ENCODE data around the gene ANKRD44.
A peak's percentile ranks its signal among the peaks of the same experiment; 100 is the strongest.

ANKRD44 gene

DNA sequence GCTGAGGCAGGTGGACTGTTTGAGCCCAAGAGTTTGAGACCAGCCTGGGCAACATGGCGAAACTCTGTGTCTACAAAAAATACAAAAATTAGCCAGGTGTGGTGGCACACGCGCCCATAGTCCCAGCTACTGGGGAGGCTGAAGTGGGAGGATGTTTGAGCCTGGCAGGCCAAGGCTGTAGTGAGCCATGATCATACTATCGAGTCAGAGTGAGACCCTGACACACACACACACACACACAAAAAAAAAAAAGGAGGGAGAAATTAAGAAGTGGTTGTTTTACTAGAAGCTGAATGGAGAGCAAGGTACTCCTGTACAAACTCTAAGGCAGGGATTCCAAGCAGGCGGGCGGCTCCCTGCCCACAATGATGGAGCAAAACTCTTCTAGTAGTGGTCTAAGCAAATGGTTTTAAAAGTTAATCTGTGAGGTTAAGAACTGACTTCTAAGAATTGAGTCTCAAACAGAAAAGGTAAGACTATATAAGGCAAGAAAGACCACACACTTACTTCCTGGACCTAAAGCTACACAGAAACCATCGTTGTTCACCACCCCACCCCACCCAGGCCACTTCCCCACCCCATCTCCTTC, 2.6 kb downstream of the ANKRD44 start:
- peaks cover under 1% of the 10 kb centered on the region; the same call in 1 of the 2 replicates for H3K36me3 ChIP-seq (ENCODE audit: insufficient read depth, low read length)
- no peaks in the 10 kb centered on the region for H3F3A ChIP-seq (ENCODE audit: insufficient read depth, low read length)
- no peaks in the 10 kb centered on the region for H3K9me2 ChIP-seq (ENCODE audit: low read depth, low read length)
- H3K9ac ChIP-seq (ENCODE audit: low read length) = peak overlapping the region; percentile 24; the same call in 1 of the 2 replicates
- no peaks in the 10 kb centered on the region for H3K27me3 ChIP-seq (ENCODE audit: insufficient read depth, low read length)
- H3K4me1 ChIP-seq (ENCODE audit: insufficient read depth, low read length, severe bottlenecking) = peaks cover 70% of the 10 kb centered on the region
- H3K27ac ChIP-seq (ENCODE audit: low read depth, low read length, poor library complexity, severe bottlenecking) = peak overlapping the region; percentile 86
- TF ChIP-seq EZH2 (IDR thresholded peaks at IDR 0.05; ENCODE audit: borderline replicate concordance, low read length) = no peak
- TF ChIP-seq, protein P1, sequence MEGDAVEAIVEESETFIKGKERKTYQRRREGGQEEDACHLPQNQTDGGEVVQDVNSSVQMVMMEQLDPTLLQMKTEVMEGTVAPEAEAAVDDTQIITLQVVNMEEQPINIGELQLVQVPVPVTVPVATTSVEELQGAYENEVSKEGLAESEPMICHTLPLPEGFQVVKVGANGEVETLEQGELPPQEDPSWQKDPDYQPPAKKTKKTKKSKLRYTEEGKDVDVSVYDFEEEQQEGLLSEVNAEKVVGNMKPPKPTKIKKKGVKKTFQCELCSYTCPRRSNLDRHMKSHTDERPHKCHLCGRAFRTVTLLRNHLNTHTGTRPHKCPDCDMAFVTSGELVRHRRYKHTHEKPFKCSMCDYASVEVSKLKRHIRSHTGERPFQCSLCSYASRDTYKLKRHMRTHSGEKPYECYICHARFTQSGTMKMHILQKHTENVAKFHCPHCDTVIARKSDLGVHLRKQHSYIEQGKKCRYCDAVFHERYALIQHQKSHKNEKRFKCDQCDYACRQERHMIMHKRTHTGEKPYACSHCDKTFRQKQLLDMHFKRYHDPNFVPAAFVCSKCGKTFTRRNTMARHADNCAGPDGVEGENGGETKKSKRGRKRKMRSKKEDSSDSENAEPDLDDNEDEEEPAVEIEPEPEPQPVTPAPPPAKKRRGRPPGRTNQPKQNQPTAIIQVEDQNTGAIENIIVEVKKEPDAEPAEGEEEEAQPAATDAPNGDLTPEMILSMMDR (IDR thresholded peaks at IDR 0.05; ENCODE audit: low read length) = no peak
- peak overlapping the region; percentile 92 for H3K4me2 ChIP-seq (ENCODE audit: low read length)
- H4K20me1 ChIP-seq (ENCODE audit: insufficient read depth, low read length) = no peaks in the 10 kb centered on the region
- H2AFZ ChIP-seq (ENCODE audit: low read length) = no peak overlapping the region
- peaks cover 57% of the 10 kb centered on the region for H3K79me2 ChIP-seq (ENCODE audit: insufficient read depth, low read length)
- no peaks in the 10 kb centered on the region for H3K9me3 ChIP-seq (ENCODE audit: low read length)
- H3K4me3 ChIP-seq (ENCODE audit: low read depth, low read length, poor library complexity, severe bottlenecking) = peak overlapping the region; percentile 78

DNA sequence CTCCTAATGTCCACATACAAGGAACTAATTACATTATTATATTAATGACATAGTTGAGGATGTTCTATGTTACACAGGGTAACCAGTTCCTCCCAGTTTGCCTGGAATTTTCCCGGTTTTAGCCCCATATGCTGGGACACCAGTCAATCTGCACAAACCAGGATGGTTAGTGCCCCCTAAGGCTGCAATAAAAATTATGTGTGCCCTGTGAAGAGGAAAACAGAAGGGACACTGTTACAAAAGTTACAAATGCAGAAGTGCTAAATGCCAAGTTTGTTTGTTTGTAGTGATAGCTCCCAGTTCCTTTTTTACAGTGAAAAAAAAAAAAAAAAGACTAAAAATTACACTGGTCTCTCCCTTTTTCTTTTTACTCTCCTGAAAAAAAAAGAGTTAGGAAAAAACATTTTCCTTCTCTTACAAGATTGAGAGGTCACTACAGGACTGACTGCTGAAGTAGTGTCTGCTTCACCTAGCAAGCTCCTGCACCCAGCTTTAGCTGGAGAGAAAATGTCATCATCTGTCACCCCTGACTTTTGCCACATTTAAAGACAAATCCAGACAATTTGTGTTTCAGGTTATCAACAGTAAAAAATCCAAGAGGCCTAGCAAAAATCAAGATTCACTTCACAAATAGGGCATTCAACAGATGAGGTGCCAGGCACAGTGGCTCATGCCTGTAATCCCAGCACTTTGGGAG, 3.2 kb downstream of the ANKRD44 start:
- no peaks in the 10 kb centered on the region for H3K27me3 ChIP-seq (ENCODE audit: insufficient read depth, low read length)
- H3K9me3 ChIP-seq (ENCODE audit: low read length) = no peaks in the 10 kb centered on the region
- H3K79me2 ChIP-seq (ENCODE audit: insufficient read depth, low read length) = peaks cover 64% of the 10 kb centered on the region
- no peak overlapping the region for H2AFZ ChIP-seq (ENCODE audit: low read length)
- TF ChIP-seq EZH2 (IDR thresholded peaks at IDR 0.05; ENCODE audit: borderline replicate concordance, low read length) = no peak
- TF ChIP-seq, protein P1 (IDR thresholded peaks at IDR 0.05; ENCODE audit: low read length) = peak; percentile 37
- no peaks in the 10 kb centered on the region for H3K9me2 ChIP-seq (ENCODE audit: low read depth, low read length)
- peaks cover 7% of the 10 kb centered on the region; the same call in 1 of the 2 replicates for H3K36me3 ChIP-seq (ENCODE audit: insufficient read depth, low read length)
- peak overlapping the region; percentile 17; the same call in 1 of the 2 replicates for H3K9ac ChIP-seq (ENCODE audit: low read length)
- peaks cover 77% of the 10 kb centered on the region for H3K4me1 ChIP-seq (ENCODE audit: insufficient read depth, low read length, severe bottlenecking)
- H4K20me1 ChIP-seq (ENCODE audit: insufficient read depth, low read length) = no peaks in the 10 kb centered on the region
- no peaks in the 10 kb centered on the region for H3F3A ChIP-seq (ENCODE audit: insufficient read depth, low read length)
- H3K27ac ChIP-seq (ENCODE audit: low read depth, low read length, poor library complexity, severe bottlenecking) = peak overlapping the region; percentile 86
- H3K4me3 ChIP-seq (ENCODE audit: low read depth, low read length, poor library complexity, severe bottlenecking) = peak overlapping the region; percentile 78
- peak overlapping the region; percentile 92 for H3K4me2 ChIP-seq (ENCODE audit: low read length)

DNA sequence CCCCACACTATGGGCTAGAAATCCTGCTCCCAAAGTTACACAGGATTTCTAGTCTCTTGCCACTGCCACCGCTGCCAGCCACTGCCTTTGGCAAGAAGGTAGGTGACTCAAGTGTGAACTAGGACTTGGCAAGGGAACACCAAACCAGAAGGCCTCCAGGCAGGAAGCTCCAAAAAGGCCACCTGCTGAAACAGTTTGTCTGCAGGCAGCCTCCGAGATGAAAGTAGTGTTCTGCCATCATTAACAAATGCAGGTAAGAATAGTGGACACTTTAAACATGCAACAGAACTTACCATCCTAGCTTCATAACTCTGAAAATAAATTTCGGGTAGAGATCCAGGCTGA, 3.9 kb downstream of the ANKRD44 start:
- H2AFZ ChIP-seq (ENCODE audit: low read length) = no peak overlapping the region
- H3K4me1 ChIP-seq (ENCODE audit: insufficient read depth, low read length, severe bottlenecking) = peaks cover 75% of the 10 kb centered on the region
- no peaks in the 10 kb centered on the region for H3K27me3 ChIP-seq (ENCODE audit: insufficient read depth, low read length)
- peak overlapping the region; percentile 12 for H3K4me3 ChIP-seq (ENCODE audit: low read depth, low read length, poor library complexity, severe bottlenecking)
- H3F3A ChIP-seq (ENCODE audit: insufficient read depth, low read length) = no peaks in the 10 kb centered on the region
- H3K79me2 ChIP-seq (ENCODE audit: insufficient read depth, low read length) = peaks cover 69% of the 10 kb centered on the region
- peak overlapping the region; percentile 92 for H3K4me2 ChIP-seq (ENCODE audit: low read length)
- H3K27ac ChIP-seq (ENCODE audit: low read depth, low read length, poor library complexity, severe bottlenecking) = peak overlapping the region; percentile 86
- H3K36me3 ChIP-seq (ENCODE audit: insufficient read depth, low read length) = peaks cover 13% of the 10 kb centered on the region; the same call in 1 of the 2 replicates
- TF ChIP-seq, protein P1 (IDR thresholded peaks at IDR 0.05; ENCODE audit: low read length) = no peak
- TF ChIP-seq EZH2 (IDR thresholded peaks at IDR 0.05; ENCODE audit: borderline replicate concordance, low read length) = no peak
- H4K20me1 ChIP-seq (ENCODE audit: insufficient read depth, low read length) = no peaks in the 10 kb centered on the region
- peak overlapping the region; percentile 17; the same call in 1 of the 2 replicates for H3K9ac ChIP-seq (ENCODE audit: low read length)
- H3K9me3 ChIP-seq (ENCODE audit: low read length) = no peaks in the 10 kb centered on the region
- H3K9me2 ChIP-seq (ENCODE audit: low read depth, low read length) = no peaks in the 10 kb centered on the region
